GM12892 (cell line): ENCODE results near the gene ZIM2.

ENCODE experiments used
- DNase-seq: peaks from one replicate; pipeline ENCODE4 v3.0.0; 2011; ENCODE audit not compliant: insufficient read length
- FAIRE-seq: peaks from 2 replicates; lab custom pipeline; 2011; peaks lifted over from hg19 to GRCh38; lab: Jason Lieb, UNC
- POLR2A ChIP-seq: IDR thresholded peaks from 2 replicates; pipeline ENCODE4 v1.6.1; 2011; ENCODE audit warnings: low read depth, low read length, control low read depth
- POLR2AphosphoS5 ChIP-seq: IDR thresholded peaks from 2 replicates; pipeline ENCODE4 v1.6.1; 2011; ENCODE audit warnings: low read depth, low read length, control low read depth
- TAF1 ChIP-seq: IDR thresholded peaks from 2 replicates; pipeline ENCODE4 v1.6.1; 2011; ENCODE audit warnings: low read depth, mild to moderate bottlenecking, control low read depth, low read length, borderline replicate concordance

Gene ZIM2

DNA sequence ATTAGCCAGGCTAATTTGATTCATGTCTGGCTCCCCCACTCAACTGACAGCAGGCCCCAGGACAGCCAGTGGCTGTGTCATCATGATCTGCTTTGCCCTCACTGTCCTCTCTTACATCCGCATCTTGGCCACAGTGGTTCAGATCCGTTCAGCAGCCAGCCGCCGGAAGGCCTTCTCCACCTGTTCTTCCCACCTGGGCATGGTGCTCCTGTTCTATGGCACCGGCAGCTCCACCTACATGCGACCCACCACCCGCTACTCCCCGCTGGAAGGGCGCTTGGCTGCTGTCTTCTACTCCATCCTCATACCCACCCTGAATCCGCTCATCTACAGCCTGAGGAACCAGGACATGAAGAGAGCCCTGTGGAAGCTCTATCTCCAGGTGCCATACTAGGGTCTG, 79.7 kb downstream of the ZIM2 start:
- TF ChIP-seq TAF1 (no peak), POLR2A (no peak), POLR2AphosphoS5 (no peak)
- DNase-seq: no peak
- FAIRE-seq: no peak

DNA sequence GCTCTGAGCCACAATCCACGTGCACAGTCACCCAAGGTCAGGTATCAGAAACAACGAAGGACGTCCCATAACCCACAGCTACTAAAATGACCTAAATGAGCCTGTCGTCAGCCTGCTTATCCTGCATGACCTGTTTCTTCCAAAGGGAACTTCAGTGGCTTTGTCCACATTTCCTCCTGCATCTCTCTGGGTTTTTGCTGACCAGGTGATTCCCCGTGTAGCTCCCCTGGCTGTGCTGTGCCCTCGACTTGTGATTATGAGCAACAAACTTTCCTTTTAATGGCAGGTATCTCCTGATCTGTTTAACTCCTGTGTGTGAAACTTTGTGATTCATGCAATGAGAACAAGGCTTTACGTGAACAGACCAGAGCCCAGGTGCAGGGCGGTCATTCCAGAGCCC, 81.0 kb downstream of the ZIM2 start:
- DNase-seq (no peak), FAIRE-seq (no peak)
- TF ChIP-seq POLR2AphosphoS5 (no peak), TAF1 (no peak)

DNA sequence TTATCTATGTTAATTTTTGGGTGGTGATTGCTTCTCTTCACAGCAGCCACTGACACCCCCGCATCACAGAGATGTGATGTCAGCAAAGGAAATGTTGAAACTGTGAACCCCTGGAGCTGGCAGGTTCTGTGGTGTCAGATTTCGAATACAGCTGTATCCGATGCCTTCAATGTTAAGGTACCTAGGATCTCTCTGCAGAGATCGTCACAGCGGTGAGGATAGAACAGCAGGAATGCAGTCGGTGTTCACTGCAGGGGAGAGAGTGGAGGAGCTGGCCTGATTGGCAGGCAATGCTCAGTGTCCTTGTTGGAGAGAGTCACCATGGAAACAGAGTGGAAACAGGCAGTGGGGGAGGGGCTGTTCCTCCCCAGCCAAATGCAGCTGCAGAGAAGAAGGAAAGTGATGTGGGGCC, 89.4 kb downstream of the ZIM2 start:
- FAIRE-seq (no peak), DNase-seq (no peak)
- no peak for TF ChIP-seq POLR2A
- TF ChIP-seq TAF1: no peak
- no peak for TF ChIP-seq POLR2AphosphoS5

DNA sequence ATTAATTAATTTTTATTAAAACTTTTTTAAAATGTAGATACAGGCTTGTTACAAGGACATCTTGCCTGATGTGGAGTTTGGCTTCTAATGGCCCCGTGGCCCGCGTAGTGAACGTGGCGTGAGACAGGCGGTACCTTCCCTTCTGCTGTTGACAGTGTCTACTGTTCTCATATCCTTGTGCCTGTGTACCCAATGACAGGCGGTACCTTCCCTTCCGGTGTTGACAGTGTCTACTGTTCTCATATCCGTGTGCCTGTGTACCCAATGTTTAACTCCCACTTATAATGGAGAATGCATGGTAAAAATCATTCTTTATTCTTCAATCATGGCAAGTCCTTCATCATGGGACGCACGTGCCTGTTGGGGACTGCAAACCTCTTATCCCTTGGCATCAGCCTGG, 89.9 kb downstream of the ZIM2 start:
- TF ChIP-seq TAF1: no peak
- no peak for TF ChIP-seq POLR2A
- TF ChIP-seq POLR2AphosphoS5: no peak
- no peak for FAIRE-seq
- DNase-seq: no peak

DNA sequence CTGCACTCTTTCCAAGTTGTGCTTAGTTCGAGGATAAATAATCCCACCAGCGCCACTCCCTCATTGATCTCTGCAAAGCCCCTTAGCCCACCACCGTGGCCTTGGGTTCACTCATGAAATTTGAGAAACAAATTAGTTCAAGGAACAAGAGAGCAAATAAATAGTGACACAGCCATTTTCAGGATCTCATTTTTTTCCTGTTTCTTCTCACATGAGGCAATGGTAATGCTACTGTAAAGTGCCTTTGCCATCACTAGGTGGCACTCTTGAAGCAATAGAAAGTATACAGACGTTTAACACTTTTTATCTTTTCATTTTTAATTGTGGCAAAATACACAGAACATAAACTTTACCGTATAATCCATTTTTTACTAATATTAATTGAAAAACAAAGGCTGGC, 92.1 kb downstream of the ZIM2 start:
- TF ChIP-seq TAF1: no peak
- no peak for TF ChIP-seq POLR2AphosphoS5
- TF ChIP-seq POLR2A: no peak
- no peak for FAIRE-seq
- DNase-seq: no peak

DNA sequence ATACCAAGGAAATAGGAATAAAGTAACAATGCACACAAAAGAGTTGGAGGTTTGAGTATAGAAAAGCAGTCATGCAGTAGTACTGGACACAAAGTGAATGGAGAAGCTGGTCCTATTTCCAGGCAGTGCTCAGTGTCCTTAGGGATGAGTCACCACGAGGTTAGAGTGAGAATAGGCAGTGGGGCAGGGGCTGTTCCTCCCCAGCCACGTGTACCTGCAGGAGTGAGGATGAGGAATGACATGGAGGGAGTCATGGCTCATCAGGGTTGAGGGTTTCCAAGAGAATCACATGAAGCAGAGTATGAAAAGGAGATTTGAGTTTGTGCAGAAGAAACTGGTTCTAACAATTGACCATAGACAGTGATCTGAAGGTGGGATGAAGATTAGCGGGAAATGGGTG, 94.2 kb downstream of the ZIM2 start:
- TF ChIP-seq POLR2AphosphoS5 (no peak), TAF1 (no peak), POLR2A (no peak)
- FAIRE-seq: no peak
- DNase-seq: no peak

GRCh38 chr19:56740501-56740900, 100.0 kb downstream of the ZIM2 start:
- DNase-seq (no peak), FAIRE-seq (no peak)
- TF ChIP-seq TAF1 (no peak), POLR2A (no peak), POLR2AphosphoS5 (no peak)

DNA sequence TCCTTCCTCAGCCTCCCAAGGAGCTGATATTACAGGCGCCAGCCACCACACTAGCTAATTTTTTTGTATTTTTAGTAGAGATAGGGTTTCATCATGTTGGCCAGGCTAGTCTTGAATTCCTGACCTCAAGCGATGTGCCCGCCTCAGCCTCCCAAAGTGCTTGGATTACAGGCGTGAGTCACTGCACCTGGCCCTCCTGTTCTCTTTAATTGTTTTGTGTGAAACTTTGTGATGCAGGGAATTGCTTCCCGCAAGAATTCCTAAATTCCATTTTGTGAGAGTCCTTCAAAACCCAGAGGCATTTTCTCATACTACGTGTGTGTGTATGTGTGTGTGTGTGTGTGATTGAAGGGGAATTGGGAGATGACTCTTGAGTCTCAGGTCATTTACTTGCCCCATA, 104.0 kb downstream of the ZIM2 start:
- no peak for DNase-seq
- FAIRE-seq: no peak
- no peak for TF ChIP-seq TAF1

GRCh38 chr19:56732976-56733375, 107.5 kb downstream of the ZIM2 start:
- TF ChIP-seq POLR2AphosphoS5: no peak
- TF ChIP-seq TAF1: no peak
- TF ChIP-seq POLR2A: no peak
- no peak for DNase-seq
- FAIRE-seq: no peak

- TF ChIP-seq TAF1: no peak
- no peak for TF ChIP-seq POLR2A
- TF ChIP-seq POLR2AphosphoS5: no peak
- no peak for DNase-seq
- FAIRE-seq: no peak
These were observed 112.8 kb downstream of the ZIM2 start for GRCh38 chr19:56727677-56728076.

DNA sequence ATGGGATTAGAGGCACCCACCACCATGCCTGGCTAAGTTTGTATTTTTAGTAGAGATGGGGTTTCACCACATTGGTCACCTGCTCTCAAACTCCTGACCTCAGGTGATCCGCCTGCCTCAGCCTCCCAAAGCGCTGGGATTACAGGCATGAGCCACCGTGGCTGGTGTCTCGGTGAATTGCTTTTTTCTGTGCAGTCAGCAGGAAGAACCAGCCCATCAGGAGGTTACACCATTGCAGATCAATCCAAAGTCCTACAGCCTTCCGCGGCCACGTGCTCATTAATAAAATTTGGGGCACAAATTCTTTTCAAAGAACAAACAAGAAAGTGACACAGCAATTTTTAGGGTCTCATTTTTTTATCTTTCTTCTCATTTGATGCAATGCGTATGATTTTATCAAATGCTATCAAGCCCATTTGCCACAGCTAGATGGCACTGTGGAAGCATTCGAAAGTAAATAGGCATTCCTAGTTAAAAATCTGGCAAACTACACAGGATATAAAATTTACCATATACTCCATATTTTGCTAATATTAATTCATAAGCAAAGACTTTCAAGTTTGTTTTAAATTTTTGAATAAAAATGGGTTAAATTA, 114.6 kb downstream of the ZIM2 start:
- TF ChIP-seq TAF1 (no peak), POLR2A (no peak), POLR2AphosphoS5 (no peak)
- FAIRE-seq (no peak), DNase-seq (no peak)
